GM21786 (cell line): ENCODE data around the gene DLGAP4.

Source experiments
- ATAC-seq: cut with Tn5 transposase; IDR thresholded peaks from one replicate; pipeline ENCODE4 v1.9.1; 2021; ENCODE audit not compliant: unreplicated experiment

DLGAP4 gene

GRCh38 chr20:36574366-36575135 lies 268.4 kb downstream of the DLGAP4 start:
- ATAC-seq, result no peak

GRCh38 chr20:36576081-36576445 lies 269.9 kb downstream of the DLGAP4 start:
- no peak for ATAC-seq
